Skeletal muscle satellite cell (primary cell): ENCODE measurements around the gene PSMG1.

Experiments
- H3K27me3 ChIP-seq: 2 replicates; pipeline ENCODE4 v1.7.0; 2013; ENCODE audit warnings: low read length; ENCODE audit not compliant: control insufficient read depth, insufficient read depth
- H3K36me3 ChIP-seq: 2 replicates; pipeline ENCODE4 v1.7.0; 2013; ENCODE audit warnings: mild to moderate bottlenecking, control low read depth, low read length; ENCODE audit not compliant: insufficient read depth
- H3K4me1 ChIP-seq: 2 replicates; pipeline ENCODE4 v1.7.0; 2013; ENCODE audit warnings: low read length; ENCODE audit not compliant: control insufficient read depth, insufficient read depth
- H3K4me2 ChIP-seq: 2 replicates; pipeline ENCODE4 v1.7.0; 2013; ENCODE audit warnings: mild to moderate bottlenecking, low read length
- H3K4me3 ChIP-seq: 2 replicates; pipeline ENCODE4 v1.7.0; 2013; ENCODE audit warnings: low read length
- H3K9ac ChIP-seq: 2 replicates; pipeline ENCODE4 v1.7.0; 2013; ENCODE audit warnings: mild to moderate bottlenecking, low read depth, low read length, moderate library complexity
- H3K9me3 ChIP-seq: replicated peaks from 2 replicates; pipeline ENCODE4 v1.7.0; 2013; ENCODE audit warnings: mild to moderate bottlenecking, control low read depth, low read length

The PSMG1 gene

DNA sequence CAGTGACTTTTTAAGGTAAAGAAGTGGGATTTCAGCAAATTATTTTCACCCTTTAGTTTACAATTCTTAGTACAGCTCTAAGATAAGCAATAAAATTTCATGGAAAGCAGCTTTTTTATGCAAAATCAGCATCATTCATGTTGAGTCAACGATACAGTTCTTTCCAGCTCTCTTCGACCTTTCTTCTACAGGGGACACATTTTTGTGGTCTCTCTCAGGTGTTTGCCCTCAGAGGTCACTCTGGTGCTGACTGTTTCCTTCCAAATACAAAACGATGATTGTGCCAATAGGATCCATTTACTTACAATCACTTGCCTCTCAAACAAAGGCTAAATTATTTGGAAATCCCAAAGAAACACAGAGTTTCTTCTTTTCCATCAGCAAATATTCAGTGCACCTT lies 51.0 kb downstream of the PSMG1 start:
- H3K27me3 ChIP-seq, result peaks cover 34% of the 10 kb centered on the region
- no peaks in the 10 kb centered on the region for H3K36me3 ChIP-seq
- no peak overlapping the region for H3K4me3 ChIP-seq
- H3K4me2 ChIP-seq, result no peak overlapping the region
- no peaks in the 10 kb centered on the region for H3K9me3 ChIP-seq
- H3K4me1 ChIP-seq, result peaks cover 3% of the 10 kb centered on the region
- no peak overlapping the region for H3K9ac ChIP-seq

DNA sequence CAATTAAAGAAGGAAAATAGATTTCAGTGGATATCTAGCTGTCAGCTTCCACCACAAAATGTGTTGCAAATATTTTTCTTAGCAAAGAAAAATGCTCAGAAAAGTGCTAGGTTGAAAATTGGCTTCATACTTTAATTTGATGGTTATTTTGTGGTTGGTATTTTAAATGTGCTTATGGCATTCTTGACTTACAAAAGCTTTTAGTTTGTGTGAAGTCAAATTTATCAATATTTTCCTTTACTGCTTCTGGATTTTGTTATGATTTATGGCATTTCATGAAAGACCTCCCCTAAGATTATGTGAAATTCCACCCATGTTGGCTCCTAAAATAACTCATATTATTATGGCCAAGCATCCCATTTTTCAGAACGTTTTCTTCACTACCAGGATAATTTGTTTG lies 51.5 kb downstream of the PSMG1 start:
- H3K36me3 ChIP-seq, result no peaks in the 10 kb centered on the region
- no peak overlapping the region for H3K4me2 ChIP-seq
- H3K9ac ChIP-seq, result no peak overlapping the region
- H3K4me3 ChIP-seq, result no peak overlapping the region
- H3K27me3 ChIP-seq, result peaks cover 37% of the 10 kb centered on the region
- peaks cover 3% of the 10 kb centered on the region for H3K4me1 ChIP-seq
- H3K9me3 ChIP-seq, result no peaks in the 10 kb centered on the region

DNA sequence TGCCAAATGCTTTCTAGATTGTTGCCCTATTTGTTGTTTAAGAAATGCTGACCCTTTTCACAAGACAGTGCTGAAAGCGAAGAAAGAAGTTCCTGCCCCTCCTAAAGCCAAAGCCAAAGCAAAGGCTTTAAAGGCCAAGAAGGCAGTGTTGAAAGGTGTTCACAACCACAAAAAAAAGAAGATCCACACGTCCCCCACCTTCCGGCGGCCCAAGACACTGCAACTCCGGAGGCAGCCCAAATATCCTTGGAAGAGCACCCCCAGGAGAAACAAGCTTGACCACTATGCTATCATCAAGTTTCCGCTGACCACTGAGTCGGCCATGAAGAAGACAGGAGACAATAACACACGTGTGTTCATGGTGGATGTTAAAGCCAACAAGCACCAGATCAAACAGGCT lies 55.7 kb downstream of the PSMG1 start:
- H3K36me3 ChIP-seq, result no peaks in the 10 kb centered on the region

DNA sequence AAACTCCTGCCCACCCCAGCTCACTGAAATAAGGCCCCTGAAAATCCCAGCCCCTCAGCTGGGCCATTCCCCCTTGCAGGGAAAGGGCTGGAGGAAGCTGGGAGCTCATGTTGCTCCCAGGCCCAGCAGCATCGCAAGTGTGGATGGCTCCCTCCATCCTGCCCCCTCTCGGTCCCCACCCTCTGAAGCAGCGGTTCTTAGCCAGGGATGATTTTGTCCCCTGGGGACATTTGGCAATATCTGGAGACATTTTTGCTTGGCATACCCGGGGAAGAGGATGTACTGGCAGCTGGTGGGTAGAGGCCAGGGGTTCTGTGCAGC lies 56.8 kb downstream of the PSMG1 start:
- Histone ChIP-seq H3K4me3 (no peak overlapping the region), H3K27me3 (peaks cover 20% of the 10 kb centered on the region), H3K4me1 (no peaks in the 10 kb centered on the region)

More for the DNA sequence above, 55.7 kb downstream of the PSMG1 start:
- Histone ChIP-seq H3K27me3 (peaks cover 23% of the 10 kb centered on the region), H3K4me2 (no peak overlapping the region), H3K4me3 (no peak overlapping the region), H3K9me3 (no peaks in the 10 kb centered on the region), H3K9ac (no peak overlapping the region), H3K4me1 (no peaks in the 10 kb centered on the region)

DNA sequence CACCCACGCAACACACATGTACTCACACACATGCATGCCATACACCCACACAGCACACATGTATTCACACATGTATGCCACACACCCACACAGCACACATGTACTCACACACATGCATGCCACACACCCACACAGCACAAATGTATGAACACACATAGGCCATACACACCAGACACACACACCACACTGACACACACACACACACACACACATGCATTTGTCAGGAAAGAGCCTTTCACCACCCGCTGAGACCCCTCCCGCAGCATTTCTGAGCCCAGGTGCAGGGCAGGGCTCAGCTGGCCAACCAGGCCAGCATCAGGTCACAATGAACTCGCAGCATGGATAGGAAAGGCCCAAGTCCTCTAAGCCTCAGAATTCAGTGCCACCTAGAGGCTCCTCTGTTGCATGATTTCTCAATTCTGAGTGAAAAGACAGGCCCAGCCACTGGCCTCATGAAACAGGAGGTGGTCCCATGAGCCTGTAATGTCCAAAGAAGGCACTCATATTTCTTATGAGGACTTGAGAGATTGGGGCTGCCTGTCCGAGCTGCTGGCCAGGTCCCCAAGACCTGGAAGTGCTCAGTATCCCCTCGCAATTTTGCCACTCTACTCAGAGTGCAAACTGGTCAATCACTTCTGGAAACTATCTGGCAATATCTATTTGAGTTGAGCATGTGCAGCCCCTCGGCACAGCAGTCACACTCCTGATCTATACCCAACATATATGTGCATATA lies 57.3 kb downstream of the PSMG1 start:
- no peaks in the 10 kb centered on the region for H3K36me3 ChIP-seq
- H3K27me3 ChIP-seq, result peaks cover 21% of the 10 kb centered on the region

More for the DNA sequence above, 56.8 kb downstream of the PSMG1 start:
- Histone ChIP-seq H3K36me3 (no peaks in the 10 kb centered on the region), H3K9ac (no peak overlapping the region), H3K9me3 (no peaks in the 10 kb centered on the region), H3K4me2 (no peak overlapping the region)

More for the DNA sequence above, 57.3 kb downstream of the PSMG1 start:
- H3K4me3 ChIP-seq, result no peak overlapping the region
- H3K4me1 ChIP-seq, result no peaks in the 10 kb centered on the region
- no peak overlapping the region for H3K4me2 ChIP-seq
- H3K9me3 ChIP-seq, result no peaks in the 10 kb centered on the region
- no peak overlapping the region for H3K9ac ChIP-seq
